ENCODE data around the gene LDLRAD2. TPM values are rescaled to one million over a fixed set of nuclear protein-coding genes. Genes with fewer than 3 reads are reported as not detected.

Gene LDLRAD2
- total and polyA plus RNA-seq, 2 donors (not counting 1 experiment from before 2014, with no cell fraction given): not detected

- no peaks in the 10 kb centered on the region for H3K4me1 ChIP-seq (ENCODE audit: control insufficient read depth, extremely low read depth, insufficient read depth, low read length)
- no peak for DNase-seq (ENCODE audit: low read depth in 2 of 2)
Measured at GRCh38 chr1:21795075-21795474, 17.0 kb upstream of the LDLRAD2 start.

GRCh38 chr1:21799730-21800129 is 12.3 kb upstream of the LDLRAD2 start:
- H3K4me2 ChIP-seq (ENCODE audit: extremely low read depth, insufficient read depth, low read length): no peak overlapping the region
- no peaks in the 10 kb centered on the region for H3K27me3 ChIP-seq (ENCODE audit: control insufficient read depth, insufficient read depth, low read length)
- TF ChIP-seq CTCF (conservative IDR thresholded peaks at IDR 0.05 in 1 of 2, IDR thresholded peaks at IDR 0.05 in 1 of 2; ENCODE audit: low read depth in 1 of 2, low read length in 2 of 2) (no peak), EZH2 (IDR thresholded peaks at IDR 0.05; ENCODE audit: low read length, missing control alignments) (no peak)
- no peaks in the 10 kb centered on the region for H3K9me3 ChIP-seq (ENCODE audit: control insufficient read depth, insufficient read depth, low read depth, low read length)
- H3K79me2 ChIP-seq (ENCODE audit: control insufficient read depth, insufficient read depth, low read length): no peaks in the 10 kb centered on the region
- no peak overlapping the region for H2AFZ ChIP-seq (ENCODE audit: low read length)
- H3K4me3 ChIP-seq (replicated peaks in 1 of 4; ENCODE audit: control extremely low read depth in 1 of 4, insufficient read depth in 1 of 4, low read depth in 3 of 4, low read length in 4 of 4): no peak overlapping the region
- H3K27ac ChIP-seq (ENCODE audit: insufficient read depth, low read length): no peak overlapping the region
- DNase-seq (ENCODE audit: low read depth in 2 of 2): no peak
- no peaks in the 10 kb centered on the region for H3K36me3 ChIP-seq (ENCODE audit: control insufficient read depth, insufficient read depth, low read length)
- no peaks in the 10 kb centered on the region for H4K20me1 ChIP-seq (ENCODE audit: control insufficient read depth, extremely low read depth, insufficient read depth, low read length)
- H3K4me1 ChIP-seq (ENCODE audit: control insufficient read depth, extremely low read depth, insufficient read depth, low read length): no peaks in the 10 kb centered on the region
- no peak overlapping the region for H3K9ac ChIP-seq (ENCODE audit: insufficient read depth, low read length)

More at GRCh38 chr1:21795075-21795474, 17.0 kb upstream of the LDLRAD2 start:
- no peak for TF ChIP-seq CTCF (conservative IDR thresholded peaks at IDR 0.05 in 1 of 2, IDR thresholded peaks at IDR 0.05 in 1 of 2; ENCODE audit: low read depth in 1 of 2, low read length in 2 of 2)
- no peak for TF ChIP-seq EZH2 (IDR thresholded peaks at IDR 0.05; ENCODE audit: low read length, missing control alignments)
- H3K4me3 ChIP-seq (replicated peaks in 1 of 4; ENCODE audit: control extremely low read depth in 1 of 4, insufficient read depth in 1 of 4, low read depth in 3 of 4, low read length in 4 of 4): no peak overlapping the region
- no peaks in the 10 kb centered on the region for H3K27me3 ChIP-seq (ENCODE audit: control insufficient read depth, insufficient read depth, low read length)
- no peaks in the 10 kb centered on the region for H3K36me3 ChIP-seq (ENCODE audit: control insufficient read depth, insufficient read depth, low read length)
- H3K9me3 ChIP-seq (ENCODE audit: control insufficient read depth, insufficient read depth, low read depth, low read length): no peaks in the 10 kb centered on the region
- H3K79me2 ChIP-seq (ENCODE audit: control insufficient read depth, insufficient read depth, low read length): no peaks in the 10 kb centered on the region
- H2AFZ ChIP-seq (ENCODE audit: low read length): no peak overlapping the region
- no peaks in the 10 kb centered on the region for H4K20me1 ChIP-seq (ENCODE audit: control insufficient read depth, extremely low read depth, insufficient read depth, low read length)
- no peak overlapping the region for H3K27ac ChIP-seq (ENCODE audit: insufficient read depth, low read length)
- no peak overlapping the region for H3K9ac ChIP-seq (ENCODE audit: insufficient read depth, low read length)
- H3K4me2 ChIP-seq (ENCODE audit: extremely low read depth, insufficient read depth, low read length): no peak overlapping the region

- TF ChIP-seq EZH2 (IDR thresholded peaks at IDR 0.05; ENCODE audit: low read length, missing control alignments) (no peak), CTCF (conservative IDR thresholded peaks at IDR 0.05 in 1 of 2, IDR thresholded peaks at IDR 0.05 in 1 of 2; ENCODE audit: low read depth in 1 of 2, low read length in 2 of 2) (no peak)
- no peaks in the 10 kb centered on the region for H3K9me3 ChIP-seq (ENCODE audit: control insufficient read depth, insufficient read depth, low read depth, low read length)
- no peaks in the 10 kb centered on the region for H3K36me3 ChIP-seq (ENCODE audit: control insufficient read depth, insufficient read depth, low read length)
- H3K4me3 ChIP-seq (replicated peaks in 1 of 4; ENCODE audit: control extremely low read depth in 1 of 4, insufficient read depth in 1 of 4, low read depth in 3 of 4, low read length in 4 of 4): no peak overlapping the region
- no peak overlapping the region for H3K4me2 ChIP-seq (ENCODE audit: extremely low read depth, insufficient read depth, low read length)
- no peaks in the 10 kb centered on the region for H4K20me1 ChIP-seq (ENCODE audit: control insufficient read depth, extremely low read depth, insufficient read depth, low read length)
- peak in 1 of 2 donors; percentile 43 for DNase-seq (ENCODE audit: low read depth in 2 of 2)
- H3K27me3 ChIP-seq (ENCODE audit: control insufficient read depth, insufficient read depth, low read length): no peaks in the 10 kb centered on the region
- no peak overlapping the region for H3K27ac ChIP-seq (ENCODE audit: insufficient read depth, low read length)
- H3K4me1 ChIP-seq (ENCODE audit: control insufficient read depth, extremely low read depth, insufficient read depth, low read length): no peaks in the 10 kb centered on the region
- no peaks in the 10 kb centered on the region for H3K79me2 ChIP-seq (ENCODE audit: control insufficient read depth, insufficient read depth, low read length)
- no peak overlapping the region for H3K9ac ChIP-seq (ENCODE audit: insufficient read depth, low read length)
- no peak overlapping the region for H2AFZ ChIP-seq (ENCODE audit: low read length)
Measured at GRCh38 chr1:21801100-21801499, 11.0 kb upstream of the LDLRAD2 start.

All from fibroblast of lung (primary cell).